Esophagus squamous epithelium (tissue), 5 donors: ENCODE measurements around the gene SFR1. TPM values are rescaled to one million over a fixed set of nuclear protein-coding genes. Genes with fewer than 3 reads are reported as not detected.

ENCODE experiments used
- DNase-seq: peaks from one replicate; lab custom pipeline; 2025; lab: John Stamatoyannopoulos, UW
- H3K27ac ChIP-seq, 4 donors: fragments of 200-600 bp; sonication (generic); one replicate each; pipeline ENCODE4 v1.5.1; 2016 to 2019; ENCODE audit warnings: mild to moderate bottlenecking in 1 of 4
- H3K27me3 ChIP-seq, 4 donors: fragments of 200-600 bp; sonication (generic); 1 replicate in 3 of 4; 2 replicates in 1 of 4; pipeline versions ENCODE4 v1.5.1 to v1.6.0; 2017 to 2021; ENCODE audit warnings: antibody characterized with exemption in 1 of 4
- H3K36me3 ChIP-seq, 3 donors: fragments of 200-600 bp; sonication (generic); one replicate each; pipeline ENCODE4 v1.5.1; 2016 to 2019
- H3K4me1 ChIP-seq, 3 donors: fragments of 200-600 bp; sonication (generic); one replicate each; pipeline ENCODE4 v1.5.1; 2017 to 2019
- H3K4me3 ChIP-seq, 4 donors: fragments of 200-600 bp; sonication (generic); 1 replicate in 3 of 4; 2 replicates in 1 of 4; pipeline ENCODE4 v1.5.1; 2016 to 2019; ENCODE audit warnings: mild to moderate bottlenecking in 2 of 4, moderate library complexity in 1 of 4
- H3K9me3 ChIP-seq, 3 donors: fragments of 200-600 bp; sonication (generic); one replicate each; pipeline ENCODE4 v1.5.1; 2016 to 2019
- POLR2A ChIP-seq, 4 donors: fragments of 450-650 bp; IDR thresholded peaks; one replicate each; pipeline ENCODE4 v1.6.1; 2017; ENCODE audit warnings: antibody characterized with exemption in 4 of 4, mild to moderate bottlenecking in 4 of 4, moderate library complexity in 3 of 4
- WGBS, 2 donors: methylation state at CpG; one replicate each; pipeline ENCODE4 v1.1.5; 2018; 5-methylcytosine and 5-hydroxymethylcytosine counted together
- intact Hi-C: fragments of 100-400 bp; cut with DNase I; formaldehyde crosslinking; loops from one replicate; pipeline ENCODE4 v1.15.0; 2022
- total RNA-seq, 4 donors: library from RNA; depleted of rRNA; stranded (reverse); fragments of >200 nt; gene quantifications; one replicate each; pipeline ENCODE4 v1.1.0, GENCODE V29; 2016
- TF ChIP-seq, protein P1 (sequence below), 6 experiments: fragments of 450-650 bp in 4 of 6; fragments of 200-600 bp in 2 of 6; sonication (generic) in 2 of 6; IDR thresholded peaks; one replicate each; pipeline ENCODE4 v1.5.1; 2016 to 2019; ENCODE audit warnings: antibody characterized with exemption in 6 of 6, mild to moderate bottlenecking in 4 of 6, moderate library complexity in 4 of 6
- donor health status: DM: yes; HTN: yes; CAD: no.

The SFR1 gene
- total RNA-seq, 4 donors from 2014 or later, result 2.7 to 9.3 (median 6.3) TPM

DNA sequence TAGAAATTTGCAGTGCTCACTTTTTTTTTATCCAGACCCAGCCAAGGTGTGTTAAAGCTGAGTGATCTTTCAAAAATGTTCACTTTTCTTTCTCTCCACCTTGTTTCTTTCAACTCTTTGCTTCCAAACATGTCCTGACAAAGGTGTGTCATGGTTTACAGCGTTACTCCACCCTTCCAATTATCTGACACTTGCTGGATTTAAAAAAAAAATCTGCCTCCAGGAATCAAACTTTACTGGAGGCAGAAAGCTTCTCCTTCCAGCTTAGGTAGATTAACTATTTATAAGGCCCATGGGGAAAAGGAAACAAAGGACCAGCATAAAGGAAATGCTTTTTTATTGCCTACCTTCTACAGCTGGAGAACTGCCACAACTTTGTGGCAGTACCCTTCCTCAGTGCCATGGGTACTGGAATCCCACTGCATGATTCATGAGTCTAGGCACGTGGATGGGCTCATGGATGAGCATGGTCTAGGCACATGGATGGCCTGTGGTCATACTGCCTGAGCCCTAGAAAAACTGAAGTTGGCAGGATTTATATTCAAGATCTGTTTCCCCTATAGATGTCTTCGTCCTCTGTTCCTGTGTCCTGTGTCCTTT lies 36.1 kb upstream of the SFR1 start, which contains the start of gene COL17A1:
COL17A1 (minus strand) TSS at position 80 of the 600 bp plus-strand sequence. CDS start 5,207 bp downstream, outside the sequence.
- H3K9me3 ChIP-seq, result no peaks in the 10 kb centered on the region
- H3K36me3 ChIP-seq, result no peaks in the 10 kb centered on the region
- WGBS, 2 donors, result 33 to 39% methylated on average over 3 of the region's 3 CpGs
- intact Hi-C loops, result no loop called here
- peak within 1 kb of the TSS; percentile 18 to 44 (median 38) for H3K4me3 ChIP-seq
- TF ChIP-seq, protein P1, sequence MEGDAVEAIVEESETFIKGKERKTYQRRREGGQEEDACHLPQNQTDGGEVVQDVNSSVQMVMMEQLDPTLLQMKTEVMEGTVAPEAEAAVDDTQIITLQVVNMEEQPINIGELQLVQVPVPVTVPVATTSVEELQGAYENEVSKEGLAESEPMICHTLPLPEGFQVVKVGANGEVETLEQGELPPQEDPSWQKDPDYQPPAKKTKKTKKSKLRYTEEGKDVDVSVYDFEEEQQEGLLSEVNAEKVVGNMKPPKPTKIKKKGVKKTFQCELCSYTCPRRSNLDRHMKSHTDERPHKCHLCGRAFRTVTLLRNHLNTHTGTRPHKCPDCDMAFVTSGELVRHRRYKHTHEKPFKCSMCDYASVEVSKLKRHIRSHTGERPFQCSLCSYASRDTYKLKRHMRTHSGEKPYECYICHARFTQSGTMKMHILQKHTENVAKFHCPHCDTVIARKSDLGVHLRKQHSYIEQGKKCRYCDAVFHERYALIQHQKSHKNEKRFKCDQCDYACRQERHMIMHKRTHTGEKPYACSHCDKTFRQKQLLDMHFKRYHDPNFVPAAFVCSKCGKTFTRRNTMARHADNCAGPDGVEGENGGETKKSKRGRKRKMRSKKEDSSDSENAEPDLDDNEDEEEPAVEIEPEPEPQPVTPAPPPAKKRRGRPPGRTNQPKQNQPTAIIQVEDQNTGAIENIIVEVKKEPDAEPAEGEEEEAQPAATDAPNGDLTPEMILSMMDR (IDR thresholded peaks at IDR 0.05), result no peak
- TF ChIP-seq POLR2A (IDR thresholded peaks at IDR 0.05), result peak in 2 of 4 donors; percentile 13 to 34
- H3K4me1 ChIP-seq, result peaks cover 0 to 31% (median 0%) of the 10 kb centered on the region in 3 donors
- peaks cover 0 to 35% (median 0%) of the 10 kb centered on the region in 4 donors for H3K27me3 ChIP-seq
- peak within 1 kb of the TSS; percentile 43 to 75 (median 70) for H3K27ac ChIP-seq
- no peak for DNase-seq

DNA sequence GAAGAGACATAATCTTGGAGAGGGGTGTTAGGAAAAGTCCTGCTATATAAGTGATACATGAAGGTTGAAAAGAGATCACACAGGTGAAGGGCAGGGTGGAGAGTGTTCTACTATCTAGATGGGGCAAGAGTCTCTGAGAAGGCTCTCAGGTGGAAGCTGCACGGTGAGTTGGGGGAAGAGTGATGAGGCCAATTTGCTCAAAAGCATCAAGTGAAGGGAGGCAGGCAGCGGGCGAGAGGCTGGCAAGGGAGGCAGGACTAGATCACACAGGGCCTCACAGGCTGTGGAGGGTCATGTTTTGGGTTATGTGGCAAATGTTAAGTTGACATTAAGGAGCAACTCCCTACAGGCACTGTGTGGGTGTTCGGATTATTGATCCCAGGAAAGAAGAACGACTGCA lies 33.7 kb upstream of the SFR1 start:
- peaks cover 0 to 27% (median 6%) of the 10 kb centered on the region in 3 donors for H3K4me1 ChIP-seq
- intact Hi-C loops, result no loop called here
- WGBS, 2 donors, result 77 to 85% methylated on average over 5 of the region's 5 CpGs
- H3K27ac ChIP-seq, result no peak overlapping the region
- no peaks in the 10 kb centered on the region for H3K36me3 ChIP-seq
- no peak overlapping the region for H3K4me3 ChIP-seq
- DNase-seq, result no peak
- no peaks in the 10 kb centered on the region for H3K9me3 ChIP-seq
- TF ChIP-seq, protein P1 (IDR thresholded peaks at IDR 0.05), result no peak
- TF ChIP-seq POLR2A (IDR thresholded peaks at IDR 0.05), result no peak
- H3K27me3 ChIP-seq, result peaks cover 0 to 41% (median 0%) of the 10 kb centered on the region in 4 donors

DNA sequence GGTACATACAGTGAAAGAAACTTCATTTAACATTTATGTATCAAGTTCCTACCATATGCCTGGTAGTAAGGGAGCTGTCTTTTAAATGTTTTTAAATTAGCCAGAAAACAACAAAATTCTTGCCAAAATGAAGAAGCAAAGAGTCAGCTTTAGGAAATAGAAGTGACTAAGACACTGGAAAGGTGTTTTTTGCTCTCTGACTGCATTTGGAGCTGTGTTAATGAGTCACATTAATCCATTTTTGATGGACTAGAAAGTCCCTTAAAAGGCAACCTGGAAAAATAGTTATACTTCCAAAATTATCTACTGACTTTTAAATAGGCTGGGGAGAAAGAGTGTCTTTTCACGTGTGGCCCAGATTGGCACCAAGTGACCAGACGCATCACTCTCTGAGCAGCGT lies 32.4 kb upstream of the SFR1 start:
- H3K27me3 ChIP-seq, result peaks cover 0 to 41% (median 0%) of the 10 kb centered on the region in 4 donors
- H3K36me3 ChIP-seq, result no peaks in the 10 kb centered on the region
- TF ChIP-seq POLR2A (IDR thresholded peaks at IDR 0.05), result no peak
- TF ChIP-seq, protein P1 (IDR thresholded peaks at IDR 0.05), result no peak
- H3K27ac ChIP-seq, result no peak overlapping the region
- H3K4me3 ChIP-seq, result no peak overlapping the region
- WGBS, 2 donors, result 40 to 64% methylated on average over 3 of the region's 3 CpGs
- H3K4me1 ChIP-seq, result peaks cover 0 to 26% (median 6%) of the 10 kb centered on the region in 3 donors
- peaks cover 0 to 5% (median 0%) of the 10 kb centered on the region in 3 donors for H3K9me3 ChIP-seq
- DNase-seq, result no peak
- intact Hi-C loops, result no loop called here

DNA sequence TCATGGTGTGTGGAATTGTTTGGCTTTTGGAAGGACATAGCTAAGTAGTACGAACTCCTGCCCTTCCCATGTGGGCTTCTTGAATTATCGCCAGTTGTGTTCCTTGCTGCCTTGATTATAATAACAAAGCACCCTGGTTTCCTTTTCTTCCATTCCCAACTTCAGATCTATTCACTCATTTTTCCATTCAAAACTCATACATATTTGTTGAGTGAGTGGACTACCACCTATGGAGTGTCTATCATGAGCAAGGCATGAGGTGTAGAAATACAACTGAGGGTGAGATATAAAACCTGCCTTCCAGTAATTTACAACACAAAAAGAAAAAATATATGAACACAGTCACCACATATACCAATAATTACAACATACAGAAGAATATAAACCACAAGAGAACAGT lies 31.4 kb upstream of the SFR1 start:
- Histone ChIP-seq H3K27ac (no peak overlapping the region), H3K9me3 (peaks cover 0 to 5% (median 0%) of the 10 kb centered on the region in 3 donors), H3K4me1 (peaks cover 0 to 24% (median 6%) of the 10 kb centered on the region in 3 donors), H3K4me3 (no peak overlapping the region), H3K36me3 (no peaks in the 10 kb centered on the region), H3K27me3 (peaks cover 0 to 41% (median 0%) of the 10 kb centered on the region in 4 donors)
- TF ChIP-seq, protein P1 (IDR thresholded peaks at IDR 0.05), result no peak
- no peak for TF ChIP-seq POLR2A (IDR thresholded peaks at IDR 0.05)
- no peak for DNase-seq
- 49 to 51% methylated on average over 2 of the region's 2 CpGs for WGBS, 2 donors
- intact Hi-C loops, result no loop called here

DNA sequence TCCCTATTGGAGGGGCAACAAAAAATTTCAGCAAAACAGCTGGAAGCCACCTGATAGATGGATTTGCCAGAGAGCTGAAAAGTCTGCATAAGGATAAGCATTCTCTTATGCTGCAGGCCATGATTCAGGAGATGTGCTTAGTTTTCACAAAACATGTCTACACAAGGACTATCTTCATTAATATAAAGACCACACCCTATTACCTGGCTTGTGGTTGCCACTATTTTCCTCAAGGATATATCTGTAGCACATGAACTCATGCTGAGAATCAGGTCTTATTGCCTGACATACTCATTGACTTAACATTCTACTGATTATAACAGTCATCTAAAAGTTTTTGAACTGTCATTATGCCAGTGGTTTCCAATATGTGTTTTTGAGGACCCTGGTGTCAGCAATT lies 29.2 kb upstream of the SFR1 start:
- DNase-seq, result no peak
- H3K4me3 ChIP-seq, result no peak overlapping the region
- H3K27ac ChIP-seq, result peak overlapping the region in 2 of 4 donors; percentile 27 to 39
- TF ChIP-seq, protein P1 (IDR thresholded peaks at IDR 0.05), result no peak
- TF ChIP-seq POLR2A (IDR thresholded peaks at IDR 0.05), result no peak
- H3K36me3 ChIP-seq, result no peaks in the 10 kb centered on the region
- peaks cover 0 to 33% (median 0%) of the 10 kb centered on the region in 4 donors for H3K27me3 ChIP-seq
- intact Hi-C loops, result no loop called here
- H3K4me1 ChIP-seq, result peaks cover 0 to 15% (median 6%) of the 10 kb centered on the region in 3 donors
- H3K9me3 ChIP-seq, result peaks cover 0 to 11% (median 0%) of the 10 kb centered on the region in 3 donors
